IMR-90 (cell line): ENCODE data around the gene ACYP2. TPM values are rescaled to one million over a fixed set of nuclear protein-coding genes. Genes with fewer than 3 reads are reported as not detected.

Experiments
- ATAC-seq: fragments of 200-7000 bp; cut with Tn5 transposase; 2 replicates; pipeline ENCODE4 v1.9.1; 2020; ENCODE audit warnings: low read depth, mild to moderate bottlenecking, moderate library complexity
- BruUV-seq: library from RNA; stranded (reverse); fragments of 400-500 nt; replicated peaks from 2 replicates; lab custom pipeline; 2021; lab: Mats Ljungman, UMichigan
- CTCF ChIA-PET: fragments of 300-600 bp; formaldehyde crosslinking; extraction: SDS; loops from one replicate; lab custom pipeline; 2021; ENCODE audit warnings: antibody characterized with exemption; lab: Yijun Ruan, JAX
- POLR2A ChIA-PET: fragments of 300-600 bp; sonication (Branson Sonifier 250); formaldehyde crosslinking; loops from one replicate; lab custom pipeline; 2022; ENCODE audit warnings: antibody characterized with exemption; ENCODE audit not compliant: unreplicated experiment; lab: Charles Lee
- DNase-seq: peaks from one replicate; pipeline ENCODE4 v3.0.0; 2013
- H2AFZ ChIP-seq: replicated peaks from 2 replicates; pipeline ENCODE3; 2013; ENCODE audit warnings: low read length, mild to moderate bottlenecking; ENCODE audit not compliant: poor library complexity
- H2AK5ac ChIP-seq: 2 replicates; pipeline ENCODE4 v1.6.1; 2013; ENCODE audit warnings: low read depth, low read length, inconsistent platforms
- H2AK9ac ChIP-seq: replicated peaks from 2 replicates; pipeline ENCODE3; 2013; ENCODE audit warnings: mild to moderate bottlenecking, low read depth, low read length, moderate library complexity; ENCODE audit not compliant: poor library complexity
- H2BK120ac ChIP-seq: 2 replicates; pipeline ENCODE4 v1.6.1; 2013; ENCODE audit warnings: low read depth, low read length, inconsistent platforms
- H2BK15ac ChIP-seq: 3 replicates; pipeline ENCODE4 v1.6.1; 2013; ENCODE audit warnings: low read depth, low read length, inconsistent platforms
- H2BK20ac ChIP-seq: 2 replicates; pipeline ENCODE4 v1.6.1; 2013; ENCODE audit warnings: low read depth, mild to moderate bottlenecking, inconsistent platforms, low read length, moderate library complexity
- H2BK5ac ChIP-seq: 2 replicates; pipeline ENCODE4 v1.6.1; 2013; ENCODE audit warnings: mild to moderate bottlenecking, low read depth, low read length, inconsistent platforms; ENCODE audit not compliant: poor library complexity, severe bottlenecking
- H3K14ac ChIP-seq: replicated peaks from 2 replicates; pipeline ENCODE4 v1.6.1; 2013; ENCODE audit warnings: low read depth, low read length, inconsistent platforms
- H3K18ac ChIP-seq: 2 replicates; pipeline ENCODE4 v1.6.1; 2013; ENCODE audit warnings: low read depth, low read length, control low read depth
- H3K23ac ChIP-seq: 2 replicates; pipeline ENCODE4 v1.6.1; 2013; ENCODE audit warnings: low read depth, low read length, inconsistent platforms
- H3K27ac ChIP-seq: 2 replicates; pipeline ENCODE4 v1.5.1; 2013; ENCODE audit warnings: mild to moderate bottlenecking, control low read depth, low read length; ENCODE audit not compliant: insufficient read depth
- H3K27me3 ChIP-seq: 2 replicates; pipeline ENCODE4 v1.6.1; 2013; ENCODE audit warnings: low read length; ENCODE audit not compliant: control insufficient read depth, insufficient read depth
- H3K36me3 ChIP-seq: 2 replicates; pipeline ENCODE4 v1.6.1; 2013; ENCODE audit warnings: low read length, mixed read lengths; ENCODE audit not compliant: control insufficient read depth, insufficient read depth
- H3K4ac ChIP-seq: 2 replicates; pipeline ENCODE4 v1.6.1; 2013; ENCODE audit warnings: low read depth, low read length, inconsistent platforms
- H3K4me1 ChIP-seq: 2 replicates; pipeline ENCODE4 v1.6.1; 2013; ENCODE audit warnings: low read length, mixed read lengths; ENCODE audit not compliant: control insufficient read depth, insufficient read depth
- H3K4me2 ChIP-seq: 2 replicates; pipeline ENCODE4 v1.6.1; 2013; ENCODE audit warnings: low read depth, mild to moderate bottlenecking, control low read depth, low read length, moderate library complexity
- H3K4me3 ChIP-seq: 2 replicates; pipeline ENCODE4 v1.5.1; 2013; ENCODE audit warnings: low read depth, mild to moderate bottlenecking, control low read depth, low read length, moderate library complexity; ENCODE audit not compliant: insufficient read depth
- H3K56ac ChIP-seq: 2 replicates; pipeline ENCODE4 v1.6.1; 2013; ENCODE audit warnings: low read length, inconsistent platforms; ENCODE audit not compliant: insufficient read depth; ENCODE audit errors: extremely low read depth
- H3K79me1 ChIP-seq, 2 experiments: 2 replicates each; pipeline ENCODE4 v1.6.1; 2013; ENCODE audit warnings: low read length in 2 of 2, inconsistent platforms in 1 of 2, low read depth in 1 of 2
- H3K9ac ChIP-seq: 2 replicates; pipeline ENCODE4 v1.6.1; 2013; ENCODE audit warnings: low read depth, low read length, control low read depth
- H3K9me1 ChIP-seq: 2 replicates; pipeline ENCODE4 v1.6.1; 2013; ENCODE audit warnings: low read length, inconsistent platforms; ENCODE audit not compliant: insufficient read depth
- H3K9me3 ChIP-seq: 2 replicates; pipeline ENCODE4 v1.6.1; 2013; ENCODE audit warnings: low read length; ENCODE audit not compliant: control insufficient read depth, insufficient read depth
- H4K20me1 ChIP-seq: 2 replicates; pipeline ENCODE4 v1.6.1; 2013; ENCODE audit warnings: low read length, inconsistent platforms; ENCODE audit not compliant: insufficient read depth
- H4K5ac ChIP-seq: 2 replicates; pipeline ENCODE4 v1.6.1; 2013; ENCODE audit warnings: mild to moderate bottlenecking, low read depth, low read length, control low read depth
- H4K8ac ChIP-seq, 2 experiments: 2 replicates each; pipeline ENCODE4 v1.6.1; 2013; ENCODE audit warnings: low read depth in 2 of 2, low read length in 2 of 2, control low read depth in 1 of 2, inconsistent platforms in 1 of 2
- H4K91ac ChIP-seq: 2 replicates; pipeline ENCODE4 v1.6.1; 2013; ENCODE audit warnings: low read depth, low read length, inconsistent platforms; ENCODE audit not compliant: insufficient read depth
- RFX5 ChIP-seq: IDR thresholded peaks from 2 replicates; pipeline ENCODE4 v1.8.0; 2012; ENCODE audit warnings: low read depth, mild to moderate bottlenecking, low read length, moderate library complexity
- WGBS, 2 experiments: methylation state at CpG; one replicate each; pipeline versions ENCODE4 v1.1.5 to v1.1.7; 2013; ENCODE audit warnings: missing lambda C conversion rate in 2 of 2; ENCODE audit not compliant: insufficient read length in 1 of 2; ENCODE audit errors: extremely low coverage in 2 of 2; 5-methylcytosine and 5-hydroxymethylcytosine counted together
- dilution Hi-C: fragments of 300-500 bp; cut with HindIII; formaldehyde crosslinking; loops from one replicate; pipeline ENCODE4 v1.14.3; 2018; ENCODE audit warnings: low sequenced_read_pairs; ENCODE audit not compliant: unreplicated experiment
- in situ Hi-C: fragments of 300-500 bp; cut with MboI; formaldehyde crosslinking; loops from 3 replicates; pipeline ENCODE4 v1.14.3; 2019; ENCODE audit warnings: low sequenced_read_pairs, inconsistent platforms, mixed read lengths
- intact Hi-C: fragments of 100-400 bp; cut with micrococcal nuclease; formaldehyde crosslinking; loops from 2 replicates; pipeline ENCODE4 v1.10.0; 2022
- polyA plus RNA-seq, 3 experiments: library from polyadenylated mRNA; depleted of rRNA; stranded (reverse); fragments of >200 nt; gene quantifications; 2 replicates each; pipeline ENCODE4 v1.2.3, GENCODE V29; 2012; ENCODE audit warnings: low replicate concordance in 1 of 3
- total RNA-seq: library from RNA; depleted of rRNA; stranded (reverse); fragments of >200 nt; gene quantifications from 2 replicates; pipeline ENCODE4 v1.2.3, GENCODE V29; 2012

Gene ACYP2
- total and polyA plus RNA-seq, 2 of the 4 experiments (the other 2 are of a cell fraction), result 3.9 to 7.4 TPM

DNA sequence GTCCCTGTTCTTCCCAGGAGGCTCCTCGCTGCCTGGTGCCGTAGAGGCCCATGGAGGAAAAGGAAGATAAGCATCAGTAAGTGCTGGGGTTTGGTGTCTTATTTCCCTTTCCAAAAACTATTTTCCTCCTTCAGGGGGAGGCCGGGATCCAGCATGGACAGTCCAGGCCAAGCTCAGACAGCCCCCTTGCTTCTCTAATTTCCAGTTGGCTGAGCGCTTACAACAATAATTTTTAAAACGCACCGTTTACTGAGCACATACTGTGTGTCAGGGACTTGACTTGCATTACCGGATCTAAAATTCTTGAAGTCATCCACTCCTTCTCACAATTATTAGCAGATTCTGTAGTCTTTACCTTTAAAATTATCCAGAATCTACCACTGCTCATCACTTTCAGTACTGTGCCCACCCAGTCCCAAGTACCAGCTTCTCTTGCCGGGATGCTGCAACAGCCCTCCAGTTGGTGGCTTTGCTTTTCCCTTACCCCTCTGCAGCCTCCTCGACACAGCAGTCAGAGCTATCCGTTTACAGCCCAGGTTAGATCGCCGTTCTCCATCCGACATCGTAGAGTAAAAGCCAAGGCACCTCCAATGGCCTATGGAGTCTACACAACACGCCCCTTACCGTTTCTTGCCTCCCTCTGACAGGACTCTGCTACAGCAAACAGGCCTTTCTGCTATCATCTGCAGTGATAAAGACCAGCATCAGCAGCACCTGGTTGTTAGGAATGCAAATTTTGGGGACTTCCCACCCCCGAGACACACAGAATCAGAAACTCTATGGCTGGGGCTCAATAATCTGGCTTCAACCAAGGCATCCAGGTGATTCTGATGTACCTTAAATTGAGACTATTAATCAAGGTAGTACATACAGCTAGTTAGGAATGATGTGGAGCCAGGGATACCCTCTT is 215.8 kb downstream of the ACYP2 start:
- Histone ChIP-seq H3K27me3 (no peaks in the 10 kb centered on the region), H3K23ac (peak overlapping the region; percentile 65), H3K9ac (peak overlapping the region; percentile 11; the same call in 1 of the 2 replicates), H3K4me3 (peak overlapping the region; percentile 78), H3K27ac (0 out of 2 replicates have a peak overlapping the region, but pooled peaks have one; percentile 0), H4K5ac (0 out of 2 replicates have a peak overlapping the region, but pooled peaks have one; percentile 0), H4K91ac (0 out of 2 replicates have a peak overlapping the region, but pooled peaks have one; percentile 5), H3K56ac (no peak overlapping the region), H3K9me1 (peaks cover 6% of the 10 kb centered on the region), H2AFZ (peak overlapping the region; percentile 95), H3K79me1 (peaks cover 0 to 6% of the 10 kb centered on the region in 2 experiments; a peak in 1 of 4 replicates), H2BK5ac (no peak overlapping the region), H3K4me1 (peaks cover 5% of the 10 kb centered on the region), H3K18ac (0 out of 2 replicates have a peak overlapping the region, but pooled peaks have one; percentile 15), H3K9me3 (no peaks in the 10 kb centered on the region), H2AK5ac (no peak overlapping the region), H3K14ac (peak overlapping the region; percentile 42; the same call in 1 of the 2 replicates), H4K20me1 (no peaks in the 10 kb centered on the region), H3K4ac (peak overlapping the region; percentile 73), H2BK120ac (peak overlapping the region; percentile 71; the same call in 1 of the 2 replicates), H2BK15ac (peak overlapping the region; percentile 9; the same call in 1 of the 3 replicates), H2BK20ac (peak overlapping the region; percentile 35; the same call in 1 of the 2 replicates), H4K8ac (peak overlapping the region in 1 of 2 experiments; percentile 77; a peak in 3 of 4 replicates), H2AK9ac (peak overlapping the region; percentile 61), H3K36me3 (no peaks in the 10 kb centered on the region), H3K4me2 (peak overlapping the region; percentile 62)
- dilution Hi-C loops (no loop called here), in situ Hi-C loops (no loop called here), intact Hi-C loops (loop anchor here (1.0 to 10.0 kb wide), 4 partner anchors 119 to 241 kb away; partner anchors contain the start of gene SPTBN1)
- ChIA-PET CTCF (no interaction called here), POLR2A (no interaction called here)
- 45% methylated on average over 5 of the region's 17 CpGs; no CpG with 5 or more reads in 1 of the 2 experiments for WGBS, 2 experiments
- DNase-seq, result no peak
- BruUV-seq, result no TSS peak
- no peak for ATAC-seq
- TF ChIP-seq RFX5, result no peak
